ENCODE data around the gene NECAB2.
A peak's percentile ranks its signal among the peaks of the same experiment; 100 is the strongest.

NECAB2 gene

GRCh38 chr16:83963277-83964119, 4.5 kb upstream of the NECAB2 start:
- no peak overlapping the region for H3K4me3 ChIP-seq (ENCODE audit: low read depth, low read length)
- H3K27ac ChIP-seq (ENCODE audit: low read depth, low read length): no peak overlapping the region
- H3K9ac ChIP-seq (ENCODE audit: low read depth, low read length): no peak overlapping the region
- H3K36me3 ChIP-seq (ENCODE audit: control insufficient read depth, insufficient read depth, low read length): no peaks in the 10 kb centered on the region
- H3K4me1 ChIP-seq (ENCODE audit: control insufficient read depth, insufficient read depth, low read length): no peaks in the 10 kb centered on the region
- H3K9me3 ChIP-seq (ENCODE audit: control insufficient read depth, insufficient read depth, low read length): no peaks in the 10 kb centered on the region
- no peaks in the 10 kb centered on the region for H3K27me3 ChIP-seq (ENCODE audit: control insufficient read depth, insufficient read depth, low read length)

- peaks cover 2% of the 10 kb centered on the region; the same call in 1 of the 2 replicates for H3K4me1 ChIP-seq (ENCODE audit: control insufficient read depth, insufficient read depth, low read length)
- no peaks in the 10 kb centered on the region for H3K9me3 ChIP-seq (ENCODE audit: control insufficient read depth, insufficient read depth, low read length)
- H3K4me3 ChIP-seq (ENCODE audit: low read depth, low read length): no peak overlapping the region
- H3K27ac ChIP-seq (ENCODE audit: low read depth, low read length): no peak overlapping the region
- H3K36me3 ChIP-seq (ENCODE audit: control insufficient read depth, insufficient read depth, low read length): no peaks in the 10 kb centered on the region
- no peak overlapping the region for H3K9ac ChIP-seq (ENCODE audit: low read depth, low read length)
- peaks cover 10% of the 10 kb centered on the region for H3K27me3 ChIP-seq (ENCODE audit: control insufficient read depth, insufficient read depth, low read length)
Measured at GRCh38 chr16:83964684-83965443, 3.2 kb upstream of the NECAB2 start.

GRCh38 chr16:83965444-83966152, 2.4 kb upstream of the NECAB2 start:
- H3K4me1 ChIP-seq (ENCODE audit: control insufficient read depth, insufficient read depth, low read length): peaks cover 6% of the 10 kb centered on the region; the same call in 1 of the 2 replicates
- H3K27ac ChIP-seq (ENCODE audit: low read depth, low read length): no peak overlapping the region
- H3K27me3 ChIP-seq (ENCODE audit: control insufficient read depth, insufficient read depth, low read length): peaks cover 11% of the 10 kb centered on the region
- no peaks in the 10 kb centered on the region for H3K9me3 ChIP-seq (ENCODE audit: control insufficient read depth, insufficient read depth, low read length)
- no peak overlapping the region for H3K9ac ChIP-seq (ENCODE audit: low read depth, low read length)
- H3K36me3 ChIP-seq (ENCODE audit: control insufficient read depth, insufficient read depth, low read length): no peaks in the 10 kb centered on the region
- H3K4me3 ChIP-seq (ENCODE audit: low read depth, low read length): no peak overlapping the region

GRCh38 chr16:83966153-83966696, 1.8 kb upstream of the NECAB2 start:
- peaks cover 11% of the 10 kb centered on the region for H3K27me3 ChIP-seq (ENCODE audit: control insufficient read depth, insufficient read depth, low read length)
- no peak overlapping the region for H3K9ac ChIP-seq (ENCODE audit: low read depth, low read length)
- H3K4me3 ChIP-seq (ENCODE audit: low read depth, low read length): no peak overlapping the region
- H3K36me3 ChIP-seq (ENCODE audit: control insufficient read depth, insufficient read depth, low read length): no peaks in the 10 kb centered on the region
- H3K9me3 ChIP-seq (ENCODE audit: control insufficient read depth, insufficient read depth, low read length): no peaks in the 10 kb centered on the region
- no peak overlapping the region for H3K27ac ChIP-seq (ENCODE audit: low read depth, low read length)
- peaks cover 6% of the 10 kb centered on the region; the same call in 1 of the 2 replicates for H3K4me1 ChIP-seq (ENCODE audit: control insufficient read depth, insufficient read depth, low read length)

GRCh38 chr16:83967091-83967490, 953 bp upstream of the NECAB2 start:
- Histone ChIP-seq H3K4me1 (ENCODE audit: control insufficient read depth, insufficient read depth, low read length) (peaks cover 6% of the 10 kb centered on the region; the same call in 1 of the 2 replicates), H3K27ac (ENCODE audit: low read depth, low read length) (no peak overlapping the region), H3K36me3 (ENCODE audit: control insufficient read depth, insufficient read depth, low read length) (no peaks in the 10 kb centered on the region), H3K9ac (ENCODE audit: low read depth, low read length) (no peak overlapping the region), H3K9me3 (ENCODE audit: control insufficient read depth, insufficient read depth, low read length) (no peaks in the 10 kb centered on the region), H3K4me3 (ENCODE audit: low read depth, low read length) (no peak overlapping the region), H3K27me3 (ENCODE audit: control insufficient read depth, insufficient read depth, low read length) (peaks cover 11% of the 10 kb centered on the region)

GRCh38 chr16:83968306-83968851, 335 bp downstream of the NECAB2 start:
- H3K9me3 ChIP-seq (ENCODE audit: control insufficient read depth, insufficient read depth, low read length): no peaks in the 10 kb centered on the region

GRCh38 chr16:83968891-83969649, 1.0 kb downstream of the NECAB2 start:
- Histone ChIP-seq H3K4me3 (ENCODE audit: low read depth, low read length) (peak overlapping the region; percentile 62), H3K9me3 (ENCODE audit: control insufficient read depth, insufficient read depth, low read length) (no peaks in the 10 kb centered on the region), H3K27me3 (ENCODE audit: control insufficient read depth, insufficient read depth, low read length) (peaks cover 11% of the 10 kb centered on the region), H3K27ac (ENCODE audit: low read depth, low read length) (no peak overlapping the region), H3K36me3 (ENCODE audit: control insufficient read depth, insufficient read depth, low read length) (no peaks in the 10 kb centered on the region), H3K4me1 (ENCODE audit: control insufficient read depth, insufficient read depth, low read length) (peaks cover 6% of the 10 kb centered on the region; the same call in 1 of the 2 replicates), H3K9ac (ENCODE audit: low read depth, low read length) (no peak overlapping the region)

More at GRCh38 chr16:83968306-83968851, 335 bp downstream of the NECAB2 start:
- peak overlapping the region; percentile 62; the same call in 1 of the 2 replicates for H3K4me3 ChIP-seq (ENCODE audit: low read depth, low read length)
- H3K4me1 ChIP-seq (ENCODE audit: control insufficient read depth, insufficient read depth, low read length): peaks cover 6% of the 10 kb centered on the region; the same call in 1 of the 2 replicates
- no peak overlapping the region for H3K9ac ChIP-seq (ENCODE audit: low read depth, low read length)
- H3K36me3 ChIP-seq (ENCODE audit: control insufficient read depth, insufficient read depth, low read length): no peaks in the 10 kb centered on the region
- H3K27ac ChIP-seq (ENCODE audit: low read depth, low read length): no peak overlapping the region
- peaks cover 11% of the 10 kb centered on the region for H3K27me3 ChIP-seq (ENCODE audit: control insufficient read depth, insufficient read depth, low read length)

- Histone ChIP-seq H3K4me3 (ENCODE audit: low read depth, low read length) (no peak overlapping the region; the same call in 1 of the 2 replicates), H3K9ac (ENCODE audit: low read depth, low read length) (no peak overlapping the region), H3K27me3 (ENCODE audit: control insufficient read depth, insufficient read depth, low read length) (peaks cover 11% of the 10 kb centered on the region), H3K4me1 (ENCODE audit: control insufficient read depth, insufficient read depth, low read length) (peaks cover 6% of the 10 kb centered on the region; the same call in 1 of the 2 replicates), H3K36me3 (ENCODE audit: control insufficient read depth, insufficient read depth, low read length) (no peaks in the 10 kb centered on the region), H3K9me3 (ENCODE audit: control insufficient read depth, insufficient read depth, low read length) (no peaks in the 10 kb centered on the region), H3K27ac (ENCODE audit: low read depth, low read length) (no peak overlapping the region)
Measured at GRCh38 chr16:83969771-83970429, 1.9 kb downstream of the NECAB2 start.

GRCh38 chr16:83970430-83970815, 2.4 kb downstream of the NECAB2 start:
- Histone ChIP-seq H3K27me3 (ENCODE audit: control insufficient read depth, insufficient read depth, low read length) (peaks cover 11% of the 10 kb centered on the region), H3K9me3 (ENCODE audit: control insufficient read depth, insufficient read depth, low read length) (no peaks in the 10 kb centered on the region), H3K4me3 (ENCODE audit: low read depth, low read length) (no peak overlapping the region), H3K9ac (ENCODE audit: low read depth, low read length) (no peak overlapping the region), H3K4me1 (ENCODE audit: control insufficient read depth, insufficient read depth, low read length) (peaks cover 6% of the 10 kb centered on the region; the same call in 1 of the 2 replicates), H3K36me3 (ENCODE audit: control insufficient read depth, insufficient read depth, low read length) (no peaks in the 10 kb centered on the region), H3K27ac (ENCODE audit: low read depth, low read length) (no peak overlapping the region)
